IPS DF 4.7 (cell line): ENCODE measurements around the gene RIN3.

ENCODE experiments used
- DNase-seq: peaks from one replicate; pipeline ENCODE4 v3.0.0-alpha.2; 2013; ENCODE audit warnings: low spot score; ENCODE audit errors: extremely low read depth

Gene RIN3

DNA sequence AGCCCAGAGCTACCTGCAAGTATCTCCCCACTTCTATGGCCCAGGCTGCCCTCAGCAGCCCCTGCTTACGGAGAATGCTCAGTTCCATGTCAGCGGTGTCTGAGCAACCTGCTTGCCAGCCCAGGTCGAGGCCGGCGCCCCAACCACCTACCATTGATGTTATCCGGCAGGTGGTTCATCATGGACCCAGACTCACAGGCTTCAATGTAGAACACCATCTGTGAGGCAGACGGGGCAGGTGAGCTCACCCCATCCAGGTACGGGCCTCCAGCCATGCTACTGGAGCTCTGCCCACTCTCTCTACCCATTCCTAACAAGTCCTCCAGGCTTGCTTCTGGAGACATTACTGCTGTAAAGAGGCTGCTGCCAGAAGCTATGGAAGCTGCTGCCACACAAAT, 199.1 kb downstream of the RIN3 start:
- DNase-seq: no peak

DNA sequence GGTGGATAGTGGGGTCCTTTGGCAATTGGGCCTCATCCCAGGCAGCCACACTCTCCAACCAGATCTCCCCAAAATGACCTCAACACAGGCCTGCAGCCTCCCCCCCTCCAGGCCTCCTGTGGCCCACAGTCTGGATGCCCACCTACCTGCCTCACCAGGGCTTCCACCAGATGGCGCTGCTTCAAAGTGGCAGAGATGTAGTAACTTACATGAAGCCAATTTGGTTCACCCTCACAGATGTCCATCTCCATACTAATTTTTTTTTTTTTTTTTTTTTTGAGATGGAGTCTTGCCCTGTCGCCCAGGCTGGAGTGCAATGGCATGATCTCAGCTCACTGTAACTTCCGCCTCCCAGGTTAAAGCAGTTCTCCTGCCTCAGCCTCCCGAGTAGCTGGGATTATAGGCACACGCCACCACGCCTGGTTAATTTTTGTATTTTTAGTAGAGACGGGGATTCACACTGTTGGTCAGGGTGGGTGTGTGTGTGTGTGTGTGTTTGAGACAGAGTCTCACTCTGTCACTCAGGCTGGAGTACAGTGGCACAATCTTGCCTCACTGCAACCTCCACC, 201.2 kb downstream of the RIN3 start:
- peak; percentile 25 for DNase-seq

DNA sequence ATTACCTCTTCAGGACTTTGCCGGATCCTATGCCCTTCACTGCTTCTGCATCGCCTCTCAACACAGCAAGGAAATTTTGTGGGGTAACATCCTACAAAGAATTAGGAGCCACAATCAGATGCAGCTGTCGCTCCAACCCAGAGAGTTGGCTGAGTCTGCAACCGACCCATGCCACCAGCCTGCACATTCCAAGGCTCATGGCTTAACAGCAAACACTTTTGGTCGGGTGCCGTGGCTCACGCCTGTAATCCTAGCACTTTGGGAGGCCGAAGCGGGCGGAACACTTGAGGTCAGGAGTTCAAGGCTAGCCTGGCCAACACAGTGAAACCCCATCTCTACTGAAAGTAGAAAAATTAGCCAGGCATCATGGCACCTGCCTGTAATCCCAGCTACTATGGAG, 202.6 kb downstream of the RIN3 start:
- DNase-seq: no peak

DNA sequence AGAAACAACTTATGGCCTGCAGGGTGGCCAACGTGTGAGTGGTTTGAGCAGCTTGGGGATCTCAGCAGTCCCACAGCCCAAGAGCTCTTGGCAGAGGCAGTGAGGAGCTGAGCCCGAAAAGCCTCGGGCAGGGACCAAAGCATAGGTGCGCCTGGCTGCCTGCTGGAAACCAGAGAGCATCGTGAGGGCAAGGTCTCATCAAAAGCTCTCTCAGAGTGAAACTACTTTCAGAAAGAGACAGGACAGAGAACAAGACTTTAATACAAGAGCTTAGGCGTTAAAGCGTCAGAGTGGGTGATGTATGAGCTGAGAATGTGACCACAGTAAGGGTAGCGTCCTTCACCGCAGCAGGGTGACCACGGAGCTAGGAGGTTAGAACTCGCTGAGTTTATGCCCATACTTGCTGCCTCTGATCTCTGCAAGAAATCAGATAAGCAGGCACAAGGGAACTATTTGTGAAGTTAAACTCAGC, 204.0 kb downstream of the RIN3 start:
- DNase-seq: no peak

DNA sequence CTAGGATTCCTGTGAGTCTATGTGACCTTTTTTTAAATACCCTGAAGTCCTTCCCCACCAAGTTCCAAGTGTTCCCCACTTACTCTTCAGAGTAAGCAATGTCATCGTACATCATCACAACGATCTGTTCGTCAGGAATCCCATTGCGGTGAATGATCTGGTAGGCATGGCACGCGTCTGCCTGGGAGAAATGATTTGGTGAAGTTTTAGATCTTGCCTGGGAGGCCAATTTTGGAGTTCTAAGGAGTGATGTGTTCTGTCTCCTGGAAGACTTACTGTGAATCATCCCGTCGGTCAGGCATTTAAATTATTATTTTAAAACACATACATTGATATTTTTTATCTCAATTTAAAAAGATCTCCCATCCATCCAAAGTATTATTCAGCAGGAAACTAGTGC, 205.1 kb downstream of the RIN3 start:
- DNase-seq: no peak

DNA sequence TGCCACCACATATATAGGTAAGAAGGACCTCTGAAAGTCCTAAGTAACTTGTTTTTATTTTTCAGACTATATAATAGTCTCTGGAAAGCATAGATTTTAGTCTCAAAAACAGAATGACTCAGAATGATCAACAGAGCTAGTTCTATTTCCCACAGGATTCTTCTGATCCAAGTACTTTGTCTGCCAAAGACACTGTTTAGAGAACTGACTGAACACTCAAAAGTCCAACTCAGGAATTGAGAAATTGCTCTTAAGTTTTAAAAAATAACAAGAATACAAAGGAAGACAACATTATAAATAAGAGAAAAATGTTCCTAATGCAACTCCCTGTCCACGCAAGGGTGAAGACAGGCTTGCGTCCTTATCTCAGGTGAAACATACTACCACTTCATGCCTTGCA, 205.8 kb downstream of the RIN3 start:
- DNase-seq: no peak

DNA sequence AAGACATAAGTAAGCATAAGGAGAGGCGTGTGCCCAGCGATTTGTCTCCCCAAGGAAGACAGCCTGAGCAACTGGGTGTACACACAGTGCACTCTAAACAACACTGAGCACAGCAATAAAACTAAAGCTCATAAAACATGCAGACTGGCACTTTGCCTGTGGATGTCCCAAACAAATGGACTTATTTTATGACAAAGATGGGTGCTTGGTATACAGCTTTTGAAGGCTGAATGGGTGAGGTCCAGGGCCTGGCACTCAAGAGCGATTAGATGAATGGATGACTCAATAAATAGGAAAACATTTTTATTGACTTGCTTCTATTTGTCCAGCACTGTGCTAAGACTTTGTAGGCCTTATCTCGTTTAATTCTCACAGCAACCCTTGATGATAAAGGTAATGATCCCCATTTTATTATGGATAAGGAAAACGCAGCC, 206.3 kb downstream of the RIN3 start:
- no peak for DNase-seq

DNA sequence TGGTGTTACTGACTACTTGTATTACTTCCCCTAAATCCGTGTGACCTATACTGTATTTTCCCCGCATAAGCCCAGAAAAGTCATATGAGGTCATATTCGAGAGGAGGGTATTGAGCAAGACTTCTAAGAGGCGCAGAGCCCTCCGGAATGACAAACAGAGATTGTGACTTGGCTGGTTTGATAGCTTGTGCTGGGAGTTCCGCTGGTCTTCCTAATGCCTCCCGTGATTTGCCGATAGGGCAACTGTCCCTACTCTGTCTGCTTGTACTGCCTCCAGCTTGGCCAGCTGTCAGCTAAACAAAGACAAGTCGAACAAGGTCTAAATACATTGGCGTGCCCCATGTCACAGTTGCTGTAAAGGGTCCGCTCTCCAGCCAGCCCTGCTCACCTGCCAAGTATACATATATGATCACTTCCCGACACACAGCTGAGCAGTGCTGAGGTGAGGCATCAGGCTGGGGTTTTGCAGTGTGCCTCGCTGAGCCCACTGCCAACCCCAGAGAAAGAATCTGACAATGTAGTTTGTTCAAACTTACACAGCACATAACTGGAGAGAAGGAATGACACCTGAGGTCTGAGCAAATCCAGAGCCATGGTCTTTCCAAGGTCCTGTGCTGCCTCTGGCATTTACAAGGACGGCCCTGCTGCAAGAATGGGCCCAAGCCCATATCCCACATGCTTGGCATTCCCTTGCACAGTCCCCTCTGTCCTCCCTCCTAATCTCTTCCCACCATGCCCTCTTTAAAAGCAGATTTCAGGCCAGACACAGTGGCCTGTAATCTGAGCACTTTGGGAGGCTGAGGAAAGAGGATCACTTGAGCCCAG, 211.1 kb downstream of the RIN3 start:
- DNase-seq: no peak

DNA sequence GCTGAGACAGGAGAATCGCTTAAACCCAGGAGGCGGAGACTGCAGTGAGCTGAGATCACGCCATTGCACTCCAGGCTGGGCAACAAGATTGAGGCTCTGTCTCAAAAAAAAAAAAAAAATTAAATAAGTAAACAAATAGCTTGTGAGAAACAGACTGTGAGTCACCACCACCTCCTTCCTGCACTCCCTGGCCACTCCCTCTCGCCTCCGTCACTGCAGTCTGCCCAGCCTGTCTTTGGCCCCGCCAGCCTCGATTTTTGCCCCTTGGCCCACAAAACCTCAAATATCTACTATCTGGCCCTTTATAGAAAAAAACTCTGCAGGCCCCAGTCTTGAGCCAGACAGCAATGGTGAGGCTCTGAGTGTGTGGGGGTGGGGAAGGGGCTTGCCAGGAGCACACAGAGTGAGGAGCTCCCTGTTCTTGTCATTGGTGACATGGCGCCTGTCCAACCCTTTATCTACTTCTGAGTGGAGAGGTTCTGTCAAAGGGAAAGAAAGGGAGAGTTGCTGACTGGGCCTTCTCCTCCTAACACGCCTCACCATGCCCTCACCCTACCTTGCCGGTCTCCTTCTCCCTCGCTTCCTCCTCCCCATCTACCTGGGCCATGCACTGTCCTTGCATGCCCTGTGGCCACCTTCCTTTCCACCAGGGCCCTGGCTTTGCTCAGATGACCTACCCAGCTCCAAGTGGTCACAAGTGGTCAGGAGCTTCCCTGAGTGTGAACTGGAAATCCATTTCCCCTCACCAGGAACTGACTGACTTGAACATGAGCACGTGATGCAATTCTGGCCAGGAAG, 212.8 kb downstream of the RIN3 start:
- DNase-seq: no peak

DNA sequence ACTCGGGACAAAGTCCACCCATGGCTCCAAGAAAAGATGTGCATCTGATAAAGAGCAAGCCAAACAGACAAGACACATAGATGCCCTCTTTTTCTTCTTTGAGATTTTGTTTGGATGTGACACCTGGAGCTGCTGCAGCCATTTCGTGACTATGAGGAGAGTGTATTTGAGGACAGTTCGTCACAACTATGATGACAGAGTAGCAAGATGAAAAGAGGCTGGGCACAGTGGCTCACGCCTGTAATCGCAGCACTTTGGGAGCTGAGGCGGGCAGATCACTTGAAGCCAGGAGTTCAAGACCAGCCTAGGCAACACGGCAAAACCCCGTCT, 213.3 kb downstream of the RIN3 start:
- no peak for DNase-seq

DNA sequence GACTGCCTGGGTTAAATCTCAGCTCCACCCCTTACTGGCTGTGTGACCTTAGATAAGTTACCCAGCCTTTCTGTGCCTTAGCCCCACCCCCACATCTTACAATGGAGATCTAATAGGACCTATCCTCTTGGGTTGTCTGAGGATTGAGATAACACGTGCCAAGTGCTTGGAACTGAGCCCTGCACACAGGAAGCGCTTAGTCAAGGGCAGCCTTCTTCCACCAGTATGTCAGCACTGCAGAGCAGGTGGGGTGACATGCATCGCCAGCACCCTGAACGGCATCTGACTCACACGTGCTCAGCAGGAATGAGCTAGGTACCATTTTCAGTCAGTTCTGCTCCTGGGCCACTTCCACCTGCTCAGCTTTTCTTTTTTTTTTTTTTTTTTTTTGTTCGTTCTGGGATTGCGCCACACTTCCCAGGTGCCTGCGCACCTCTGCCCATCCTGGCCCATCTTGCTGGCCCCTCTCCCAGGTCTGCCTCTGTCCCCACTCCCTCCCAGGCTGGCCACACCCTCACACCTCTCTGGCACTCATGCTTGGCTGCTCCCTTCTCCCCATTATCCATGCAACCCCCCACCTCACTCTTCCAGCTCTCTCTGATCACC, 215.3 kb downstream of the RIN3 start:
- DNase-seq: no peak

DNA sequence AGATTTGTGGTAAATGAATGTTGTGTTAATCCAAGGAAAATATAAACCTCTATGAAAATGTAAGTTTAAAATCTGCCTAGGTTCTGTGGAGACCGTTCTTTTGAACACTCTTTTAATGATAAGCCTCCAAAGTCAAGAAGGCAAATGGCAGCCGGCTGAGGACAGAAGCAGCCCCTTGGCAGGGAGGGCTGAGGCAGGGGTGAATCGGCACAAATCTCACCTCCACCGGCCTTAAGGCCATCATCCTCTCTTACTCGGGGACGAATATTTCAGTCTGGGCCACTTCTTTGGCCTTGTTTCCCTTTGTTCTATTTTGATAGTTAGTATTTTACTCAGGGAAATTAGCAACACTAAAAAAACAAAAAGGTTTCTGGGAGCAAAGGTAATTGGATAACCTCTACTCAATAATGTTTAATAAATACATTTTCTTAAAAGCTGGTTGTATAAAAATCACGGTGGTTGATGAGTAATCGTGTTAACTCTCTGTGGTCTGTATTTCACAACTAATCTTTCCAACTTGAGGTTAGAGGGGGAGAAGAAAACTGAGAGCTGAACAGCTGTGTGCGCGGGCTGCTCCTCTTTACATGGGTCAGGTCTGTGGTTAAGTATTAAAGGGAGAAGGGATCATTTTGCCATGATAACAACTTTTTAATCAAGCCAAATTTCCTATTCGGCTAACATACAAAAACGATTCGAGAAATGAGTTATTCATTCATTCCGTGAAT, 216.2 kb downstream of the RIN3 start:
- DNase-seq: no peak

DNA sequence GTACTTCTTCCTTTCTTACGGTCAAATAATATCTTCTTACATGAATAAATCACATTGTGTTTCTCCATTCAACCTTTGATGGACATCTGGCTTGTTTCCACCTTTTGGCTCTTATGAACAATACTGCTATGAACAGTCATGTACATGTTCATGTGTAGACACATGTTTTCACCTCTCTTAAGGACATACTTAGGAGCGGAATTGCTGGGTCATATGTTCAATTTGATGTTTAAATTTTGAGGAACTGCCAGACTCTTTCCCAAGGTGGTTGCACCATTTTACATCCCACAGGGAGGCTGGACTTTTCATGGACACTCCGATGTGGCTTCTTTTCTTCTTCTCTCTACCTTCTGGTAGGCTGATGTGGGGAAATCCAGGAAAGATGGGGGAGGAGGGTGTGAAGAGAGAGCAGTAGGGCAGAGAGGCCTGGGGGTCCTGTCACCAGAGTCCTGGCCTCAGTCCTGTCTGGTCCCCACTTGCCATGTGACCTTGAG, 218.1 kb downstream of the RIN3 start:
- no peak for DNase-seq

DNA sequence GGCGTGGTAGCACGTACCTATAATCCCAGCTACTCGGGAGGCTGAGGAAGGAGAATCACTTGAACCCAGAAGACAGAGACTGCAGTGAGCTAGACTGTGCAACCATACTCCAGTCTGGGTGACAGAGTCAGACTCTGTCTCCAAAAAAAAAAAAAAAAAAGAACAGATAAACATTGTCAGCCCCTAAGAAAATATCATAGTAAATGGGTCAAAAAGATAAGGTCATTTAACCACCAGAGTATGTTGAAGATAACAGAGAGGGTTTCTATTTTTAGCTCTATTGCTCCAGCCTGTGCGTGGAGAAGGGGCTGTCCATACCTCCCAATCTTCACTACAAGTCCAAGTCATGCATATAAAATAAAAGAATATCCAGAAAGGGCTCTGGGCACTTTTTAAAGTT, 219.4 kb downstream of the RIN3 start:
- no peak for DNase-seq

DNA sequence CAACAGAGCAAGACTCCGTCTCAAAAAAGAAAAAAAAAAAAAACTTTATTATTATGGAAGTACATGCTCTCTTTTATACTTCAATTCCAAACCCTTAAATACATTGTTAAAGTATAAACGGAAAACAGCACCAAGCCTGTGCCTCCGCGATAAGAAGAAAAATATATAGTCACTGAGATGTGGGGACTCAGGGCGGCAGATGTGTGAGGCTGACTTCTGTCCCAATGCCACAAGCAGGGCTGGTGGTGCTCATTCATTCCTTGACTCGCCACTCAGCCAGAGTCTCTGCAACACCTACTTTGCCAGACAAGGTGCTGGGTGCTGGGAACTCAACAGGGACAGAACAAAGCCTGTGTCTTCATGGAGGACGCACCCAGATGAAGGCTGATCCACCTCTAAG, 221.0 kb downstream of the RIN3 start:
- no peak for DNase-seq

DNA sequence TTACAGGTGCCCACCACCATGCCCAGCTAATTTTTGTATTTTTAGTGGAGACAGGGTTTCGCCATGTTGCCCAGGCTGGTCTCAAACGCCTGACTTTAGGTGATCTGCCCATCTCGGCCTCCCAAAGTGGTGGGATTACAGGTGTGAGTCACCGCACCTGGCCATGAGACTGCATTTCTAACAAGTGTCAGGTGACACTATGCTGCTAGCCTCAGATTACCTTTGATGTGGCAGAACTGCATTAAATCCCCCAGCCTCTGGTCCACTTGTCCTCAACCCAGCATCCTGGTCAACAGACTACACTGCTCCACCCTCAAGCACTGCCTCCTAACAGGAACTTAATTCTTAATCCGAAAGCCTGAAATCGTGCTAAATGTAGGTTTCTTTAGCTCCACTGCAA, 221.8 kb downstream of the RIN3 start:
- DNase-seq: no peak

DNA sequence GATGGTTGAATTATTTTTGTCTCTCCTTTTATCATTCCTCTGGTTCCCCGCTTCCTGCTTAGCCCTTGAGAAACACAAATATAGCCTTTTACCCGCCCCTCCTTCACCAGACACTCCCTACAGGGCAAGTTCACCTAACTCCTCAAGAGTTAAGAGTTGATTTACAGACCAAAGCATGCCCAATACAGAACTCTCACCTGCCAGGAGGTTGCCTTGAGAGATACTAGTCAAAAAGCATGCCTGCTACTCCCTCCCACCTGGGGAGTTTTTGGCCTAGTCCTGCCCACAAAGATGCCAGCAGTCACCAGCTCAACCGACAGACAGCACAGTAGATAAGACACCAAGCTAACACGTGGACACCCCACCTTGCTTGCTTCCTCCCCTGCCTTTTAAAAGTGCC, 223.6 kb downstream of the RIN3 start:
- DNase-seq: no peak

DNA sequence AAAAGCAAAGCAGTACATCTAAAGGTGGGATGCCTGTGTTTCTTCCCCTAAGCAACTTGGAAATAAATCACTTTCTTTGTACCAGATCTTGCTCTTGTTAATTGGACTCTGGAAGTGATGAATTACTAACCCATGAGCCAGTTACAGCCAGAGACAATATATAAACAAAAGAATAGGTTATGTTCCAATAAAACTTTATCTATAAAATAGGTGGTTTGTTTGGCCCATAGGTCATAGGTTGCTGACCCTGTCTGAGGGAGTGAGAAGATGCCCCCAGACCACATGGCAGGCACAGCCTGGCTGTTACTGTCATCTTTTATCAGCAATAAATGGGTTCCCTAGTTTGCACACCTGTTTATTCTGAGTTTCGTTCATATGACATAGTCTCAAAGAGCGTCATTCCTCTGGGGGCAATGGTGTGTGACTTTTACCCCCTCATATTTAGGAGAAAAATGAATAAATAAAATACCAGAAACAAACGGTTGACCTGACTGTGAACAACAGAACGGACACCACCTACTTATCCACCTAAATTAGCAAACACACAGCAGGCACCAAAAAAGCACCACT, 224.1 kb downstream of the RIN3 start:
- DNase-seq: no peak
